Psoas muscle (tissue), 8 donors: ENCODE measurements around the gene RASSF8. TPM values are rescaled to one million over a fixed set of nuclear protein-coding genes. Genes with fewer than 3 reads are reported as not detected.
A peak's percentile ranks its signal among the peaks of the same experiment; 100 is the strongest.

ENCODE experiments used
- ATAC-seq, 4 donors: fragments of 200-7000 bp; cut with Tn5 transposase; one replicate each; pipeline ENCODE4 v1.9.1; 2020; ENCODE audit warnings: moderate library complexity in 3 of 4, mild to moderate bottlenecking in 2 of 4
- DNase-seq, 2 donors: peaks; one replicate each; pipeline ENCODE4 v3.0.0-alpha.2; 2020
- H3K27ac ChIP-seq: fragments of 200-600 bp; one replicate; pipeline ENCODE4 v1.8.0; 2022
- H3K27me3 ChIP-seq, 3 donors: fragments of 200-600 bp in 1 of 3; one replicate each; pipeline versions ENCODE4 v1.6.1 to v1.8.0; 2013 to 2022; ENCODE audit warnings: low read length in 2 of 3, mild to moderate bottlenecking in 2 of 3, moderate library complexity in 1 of 3; ENCODE audit not compliant: insufficient read depth in 3 of 3
- H3K36me3 ChIP-seq, 2 donors: fragments of 200-600 bp in 1 of 2; one replicate each; pipeline versions ENCODE4 v1.6.1 to v1.8.0; 2013 to 2022; ENCODE audit warnings: low read depth in 1 of 2, mild to moderate bottlenecking in 1 of 2, moderate library complexity in 1 of 2; ENCODE audit not compliant: insufficient read depth in 1 of 2
- H3K4me1 ChIP-seq: fragments of 200-600 bp; one replicate; pipeline ENCODE4 v1.8.0; 2022
- H3K4me3 ChIP-seq: fragments of 200-600 bp; one replicate; pipeline ENCODE4 v1.8.0; 2022; ENCODE audit warnings: mild to moderate bottlenecking
- H3K9me3 ChIP-seq: fragments of 200-600 bp; one replicate; pipeline ENCODE4 v1.8.0; 2022
- WGBS, 3 donors: extraction: QIAGEN DNeasy Blood & Tissue Kit; methylation state at CpG; one replicate each; pipeline versions ENCODE4 v1.1.6 to v1.1.7; 2013; 5-methylcytosine and 5-hydroxymethylcytosine counted together
- intact Hi-C, 2 donors: fragments of 100-400 bp; cut with DNase I; formaldehyde crosslinking; loops; one replicate each; pipeline versions ENCODE4 v1.11.0 to v1.14.2; 2022
- polyA plus RNA-seq, 3 donors: library from polyadenylated mRNA; stranded (reverse); fragments of 200-250 nt; gene quantifications; one replicate each; pipeline ENCODE4 v1.2.3, GENCODE V29; 2013
- total RNA-seq, 4 donors: library from RNA; stranded (reverse); fragmentation: NEBNext Ultra II Directional in 2 of 4; extraction: Animal tissue kit (Norgen Biotek cat#: 25700) in 2 of 4; gene quantifications; one replicate each; pipeline versions ENCODE4 v1.2.1 to v1.2.4, GENCODE V29; 2021 to 2023
- TF ChIP-seq, protein P1 (sequence below): fragments of 200-600 bp; IDR thresholded peaks from one replicate; pipeline ENCODE4 v1.8.0; 2022; ENCODE audit warnings: antibody characterized with exemption
- donor health status: healthy with polysubstance abuse.
- donor health status: DM: no; HTN: no; CAD: no; lungs with moderate emphysema.
- donor health status: Bipolar disorder and iron deficiency.
- donor health status: healthy.
- donor health status: DM: yes; HTN: yes; CAD: no.
- donor health status: DM: no; HTN: no; CAD: no.
- donor health status: DM: no; HTN: no; CAD: no.
- donor health status: DM: yes; HTN: yes; CAD: no.

The RASSF8 gene
- total and polyA plus RNA-seq, 7 donors, result 7.7 to 80.3 (median 41.9) TPM

DNA sequence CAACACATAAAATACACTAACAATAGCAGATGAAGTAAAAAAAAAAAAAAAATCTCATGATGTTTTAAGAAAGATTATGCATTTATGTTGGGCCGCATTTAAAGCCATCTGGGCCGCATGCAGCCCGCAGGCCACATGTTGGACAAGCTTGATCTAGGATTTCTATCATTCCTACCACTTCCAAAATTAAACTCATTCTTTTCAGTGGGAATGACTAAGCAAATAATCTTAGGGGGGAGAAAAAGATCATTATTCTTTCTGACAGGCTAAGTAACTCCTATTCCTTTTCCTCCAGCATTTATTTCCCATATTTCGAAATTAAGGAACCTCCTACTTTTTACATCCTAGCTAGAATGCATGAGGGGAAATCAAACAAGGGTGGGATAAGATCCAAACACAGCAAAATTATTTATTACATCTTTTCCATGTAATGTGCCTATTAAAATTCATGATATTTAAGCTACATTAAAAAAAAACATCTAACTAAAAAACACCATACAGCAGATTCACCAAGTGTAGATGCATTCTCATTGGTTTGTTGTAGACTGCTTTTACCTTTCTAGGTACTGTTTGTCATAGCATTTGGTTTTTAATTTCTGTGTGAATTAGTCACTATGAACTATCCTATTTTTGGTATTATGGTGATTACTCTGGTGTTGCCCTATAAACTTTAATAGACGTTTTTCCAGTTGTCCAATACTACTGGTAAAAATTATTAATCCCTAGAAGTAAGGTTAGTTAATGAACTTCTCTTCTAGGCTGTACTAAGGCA, 76.1 kb downstream of the RASSF8 start:
- H3K27me3 ChIP-seq, result no peaks in the 10 kb centered on the region
- no peak for DNase-seq
- WGBS, 3 donors, result 91 to 94% (median 92%) methylated on average over 5 of the region's 5 CpGs
- no peaks in the 10 kb centered on the region for H3K9me3 ChIP-seq
- no peak overlapping the region for H3K27ac ChIP-seq
- ATAC-seq, result no peak
- H3K4me3 ChIP-seq, result no peak overlapping the region
- H3K4me1 ChIP-seq, result peaks cover 25% of the 10 kb centered on the region
- TF ChIP-seq, protein P1, sequence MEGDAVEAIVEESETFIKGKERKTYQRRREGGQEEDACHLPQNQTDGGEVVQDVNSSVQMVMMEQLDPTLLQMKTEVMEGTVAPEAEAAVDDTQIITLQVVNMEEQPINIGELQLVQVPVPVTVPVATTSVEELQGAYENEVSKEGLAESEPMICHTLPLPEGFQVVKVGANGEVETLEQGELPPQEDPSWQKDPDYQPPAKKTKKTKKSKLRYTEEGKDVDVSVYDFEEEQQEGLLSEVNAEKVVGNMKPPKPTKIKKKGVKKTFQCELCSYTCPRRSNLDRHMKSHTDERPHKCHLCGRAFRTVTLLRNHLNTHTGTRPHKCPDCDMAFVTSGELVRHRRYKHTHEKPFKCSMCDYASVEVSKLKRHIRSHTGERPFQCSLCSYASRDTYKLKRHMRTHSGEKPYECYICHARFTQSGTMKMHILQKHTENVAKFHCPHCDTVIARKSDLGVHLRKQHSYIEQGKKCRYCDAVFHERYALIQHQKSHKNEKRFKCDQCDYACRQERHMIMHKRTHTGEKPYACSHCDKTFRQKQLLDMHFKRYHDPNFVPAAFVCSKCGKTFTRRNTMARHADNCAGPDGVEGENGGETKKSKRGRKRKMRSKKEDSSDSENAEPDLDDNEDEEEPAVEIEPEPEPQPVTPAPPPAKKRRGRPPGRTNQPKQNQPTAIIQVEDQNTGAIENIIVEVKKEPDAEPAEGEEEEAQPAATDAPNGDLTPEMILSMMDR, result no peak
- intact Hi-C loops, result loop anchor here in 1 of 2 donors (5.0 kb wide), 1 partner anchor 77 kb away; the partner anchor contains the start of gene RASSF8
- no peaks in the 10 kb centered on the region for H3K36me3 ChIP-seq

DNA sequence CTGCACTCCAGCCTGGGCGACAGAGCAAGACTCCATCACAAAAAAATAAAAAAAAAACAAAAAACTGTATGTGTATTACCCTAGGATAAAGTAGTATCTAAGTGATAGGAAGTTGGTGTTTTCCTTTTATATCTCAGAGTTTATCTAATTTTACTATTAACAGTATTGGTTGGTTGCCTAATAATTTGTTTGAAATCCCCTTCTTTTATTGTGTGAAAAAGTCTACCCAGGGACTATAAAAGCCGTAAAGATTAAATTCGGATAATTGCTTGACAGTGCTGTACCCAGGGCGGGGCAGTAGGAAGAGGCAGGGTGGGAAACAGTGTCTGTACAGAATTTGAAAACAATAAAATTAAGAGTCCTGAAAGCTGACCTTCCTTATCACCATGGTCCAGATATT, 78.4 kb downstream of the RASSF8 start:
- 79 to 84% (median 82%) methylated on average over 4 of the region's 4 CpGs for WGBS, 3 donors
- H3K4me3 ChIP-seq, result no peak overlapping the region
- intact Hi-C loops, result no loop called here
- no peak overlapping the region for H3K27ac ChIP-seq
- H3K36me3 ChIP-seq, result no peaks in the 10 kb centered on the region
- H3K27me3 ChIP-seq, result no peaks in the 10 kb centered on the region
- no peaks in the 10 kb centered on the region for H3K9me3 ChIP-seq
- H3K4me1 ChIP-seq, result peaks cover 25% of the 10 kb centered on the region
- no peak for ATAC-seq
- TF ChIP-seq, protein P1, result no peak
- DNase-seq, result no peak

DNA sequence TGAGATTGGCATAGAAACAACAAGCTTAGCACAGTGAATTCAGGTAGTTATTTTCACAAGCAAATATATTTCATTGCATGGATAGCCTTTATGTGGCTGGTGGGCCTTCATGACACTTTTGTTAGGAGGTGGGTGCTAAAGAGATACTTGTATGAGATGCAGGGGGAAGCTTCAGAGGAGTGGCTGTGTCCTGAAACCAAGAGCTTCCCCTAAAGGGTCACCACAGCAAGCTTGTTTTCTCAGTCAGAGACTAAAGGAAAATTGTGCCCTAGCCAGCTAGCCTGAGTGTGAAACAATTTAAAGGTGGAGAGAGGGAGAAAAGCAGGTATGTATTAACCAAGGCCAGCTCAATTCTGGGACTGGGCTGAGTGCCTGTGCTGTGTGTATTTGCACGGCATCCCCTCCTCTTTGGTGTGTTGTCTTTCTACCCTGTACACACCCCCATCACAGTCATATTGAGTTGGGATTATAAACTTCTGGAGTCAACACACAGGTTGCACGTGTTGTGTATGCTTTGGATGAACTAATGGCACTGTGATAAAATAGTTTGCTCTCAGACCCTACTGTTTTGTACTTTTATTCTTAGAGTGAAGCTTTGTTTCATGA, 79.2 kb downstream of the RASSF8 start:
- Histone ChIP-seq H3K4me3 (no peak overlapping the region), H3K27ac (no peak overlapping the region), H3K4me1 (peaks cover 23% of the 10 kb centered on the region), H3K36me3 (no peaks in the 10 kb centered on the region), H3K9me3 (no peaks in the 10 kb centered on the region), H3K27me3 (no peaks in the 10 kb centered on the region)
- ATAC-seq, result peak in 2 of 4 donors; percentile 30 to 36
- intact Hi-C loops, result no loop called here
- TF ChIP-seq, protein P1, result no peak
- no peak for DNase-seq
- WGBS, 3 donors, result 77 to 84% (median 81%) methylated on average over 2 of the region's 2 CpGs

DNA sequence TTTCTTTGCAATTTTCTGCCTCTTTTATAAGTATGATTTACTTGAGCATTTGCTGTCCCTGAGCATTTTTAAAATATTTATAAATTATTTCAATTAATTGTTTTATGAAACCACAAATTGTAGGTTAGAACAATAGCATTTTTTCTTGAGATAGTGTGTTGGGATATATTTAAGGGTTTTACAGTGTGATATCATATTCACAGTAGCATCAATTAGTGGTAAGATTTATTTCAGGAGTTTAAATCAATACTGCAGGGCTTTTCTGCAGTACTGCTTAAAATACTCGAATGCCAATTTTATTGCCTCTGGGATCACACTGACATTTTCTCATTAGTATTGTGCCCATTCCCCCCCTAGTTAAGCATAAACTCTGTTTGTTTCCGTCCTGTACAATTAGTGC, 84.2 kb downstream of the RASSF8 start:
- H3K27ac ChIP-seq, result no peak overlapping the region
- no peaks in the 10 kb centered on the region for H3K27me3 ChIP-seq
- peaks cover 23% of the 10 kb centered on the region for H3K4me1 ChIP-seq
- no peak overlapping the region for H3K4me3 ChIP-seq
- intact Hi-C loops, result no loop called here
- TF ChIP-seq, protein P1, result no peak
- no peaks in the 10 kb centered on the region for H3K9me3 ChIP-seq
- no peaks in the 10 kb centered on the region for H3K36me3 ChIP-seq
- no peak for ATAC-seq
- 72 to 78% (median 78%) methylated on average over 2 of the region's 2 CpGs for WGBS, 3 donors
- DNase-seq, result no peak
